Measurements from ENCODE around the gene IGF2BP1. TPM values are rescaled to one million over a fixed set of nuclear protein-coding genes. Genes with fewer than 3 reads are reported as not detected.

The IGF2BP1 gene
- total RNA-seq (2014; rRNA removed; shearing (Covaris generic); ENCODE audit: low replicate concordance), result not detected in 2 replicates

DNA sequence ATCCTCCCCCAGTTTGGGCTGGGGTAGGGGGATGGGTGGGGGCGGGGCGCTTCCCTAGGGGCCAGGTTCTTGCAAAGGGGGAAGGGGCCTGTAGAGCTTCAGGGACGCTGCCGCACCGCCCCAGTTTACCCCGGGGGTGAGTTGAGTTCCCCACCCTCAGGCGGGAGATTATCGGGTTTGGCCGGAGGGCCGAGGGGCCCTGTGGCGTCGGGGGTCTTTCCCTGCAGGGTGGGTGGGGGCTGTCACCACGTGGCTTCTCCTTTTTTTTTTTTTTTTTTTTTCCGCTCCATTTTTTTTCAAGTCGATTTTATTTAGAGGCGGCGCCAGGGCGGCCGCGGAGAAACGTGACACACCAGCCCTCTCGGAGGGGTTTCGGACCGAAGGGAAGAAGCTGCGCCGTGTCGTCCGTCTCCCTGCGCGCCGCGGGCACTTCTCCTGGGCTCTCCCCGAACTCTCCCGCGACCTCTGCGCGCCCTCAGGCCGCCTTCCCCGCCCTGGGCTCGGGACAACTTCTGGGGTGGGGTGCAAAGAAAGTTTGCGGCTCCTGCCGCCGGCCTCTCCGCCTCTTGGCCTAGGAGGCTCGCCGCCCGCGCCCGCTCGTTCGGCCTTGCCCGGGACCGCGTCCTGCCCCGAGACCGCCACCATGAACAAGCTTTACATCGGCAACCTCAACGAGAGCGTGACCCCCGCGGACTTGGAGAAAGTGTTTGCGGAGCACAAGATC is at the start of gene IGF2BP1:
IGF2BP1 (plus strand) TSS at position 283 of the 724 bp plus-strand sequence; CDS start at position 644, 361 bp downstream.
- DNase-seq, result no peak
- no peak within 1 kb of the TSS for H2AFZ ChIP-seq (ENCODE audit: low read length)
- H3K79me2 ChIP-seq (ENCODE audit: low read length), result no peaks in the 10 kb centered on the region
- H4K20me1 ChIP-seq (ENCODE audit: insufficient read depth, low read depth, low read length), result no peaks in the 10 kb centered on the region
- H3K36me3 ChIP-seq (ENCODE audit: insufficient read depth, low read length), result no peaks in the 10 kb centered on the region
- no peak within 1 kb of the TSS for H3K4me2 ChIP-seq (ENCODE audit: low read depth, low read length, poor library complexity, severe bottlenecking)
- H3K9me2 ChIP-seq (replicated peaks; ENCODE audit: insufficient read depth, low read length), result no peaks in the 10 kb centered on the region
- H3K27ac ChIP-seq (ENCODE audit: low read length), result no peak within 1 kb of the TSS
- H3K9ac ChIP-seq (ENCODE audit: low read length), result no peak within 1 kb of the TSS
- H3K27me3 ChIP-seq (ENCODE audit: low read length), result no peaks in the 10 kb centered on the region
- no peaks in the 10 kb centered on the region for H3K4me1 ChIP-seq (ENCODE audit: low read length)
- no peak within 1 kb of the TSS for H3K4me3 ChIP-seq (ENCODE audit: low read length)
- H3K9me3 ChIP-seq (ENCODE audit: low read length), result no peaks in the 10 kb centered on the region

DNA sequence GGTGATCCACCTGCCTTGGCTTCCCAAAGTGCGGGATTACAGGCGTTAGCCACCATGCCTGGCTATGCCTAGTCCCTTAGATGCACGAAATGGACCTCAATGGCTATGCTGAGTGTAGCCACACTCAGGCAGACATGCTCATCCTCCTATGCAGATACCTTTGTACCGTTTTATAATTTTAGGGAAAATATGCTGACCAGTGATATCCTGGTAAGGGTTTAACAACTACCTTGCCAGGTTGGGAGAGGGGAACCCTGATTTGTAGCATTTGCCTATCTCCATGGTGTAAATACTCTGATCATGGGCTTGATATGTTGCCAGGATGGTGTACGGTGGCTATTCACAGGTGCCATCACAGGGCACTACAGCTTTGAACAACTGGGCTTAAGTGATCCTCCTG is 45.6 kb upstream of the IGF2BP1 start:
- no peaks in the 10 kb centered on the region for H3K36me3 ChIP-seq (ENCODE audit: insufficient read depth, low read length)
- H3K27me3 ChIP-seq (ENCODE audit: low read length), result no peaks in the 10 kb centered on the region
- H3K9ac ChIP-seq (ENCODE audit: low read length), result no peak overlapping the region
- no peaks in the 10 kb centered on the region for H3K9me3 ChIP-seq (ENCODE audit: low read length)
- H3K27ac ChIP-seq (ENCODE audit: low read length), result no peak overlapping the region
- H3K79me2 ChIP-seq (ENCODE audit: low read length), result no peaks in the 10 kb centered on the region
- H3K4me3 ChIP-seq (ENCODE audit: low read length), result no peak overlapping the region
- H3K4me1 ChIP-seq (ENCODE audit: low read length), result no peaks in the 10 kb centered on the region
- DNase-seq, result no peak
- H4K20me1 ChIP-seq (ENCODE audit: insufficient read depth, low read depth, low read length), result no peaks in the 10 kb centered on the region
- no peak overlapping the region for H3K4me2 ChIP-seq (ENCODE audit: low read depth, low read length, poor library complexity, severe bottlenecking)
- H2AFZ ChIP-seq (ENCODE audit: low read length), result no peak overlapping the region
- no peaks in the 10 kb centered on the region for H3K9me2 ChIP-seq (replicated peaks; ENCODE audit: insufficient read depth, low read length)

DNA sequence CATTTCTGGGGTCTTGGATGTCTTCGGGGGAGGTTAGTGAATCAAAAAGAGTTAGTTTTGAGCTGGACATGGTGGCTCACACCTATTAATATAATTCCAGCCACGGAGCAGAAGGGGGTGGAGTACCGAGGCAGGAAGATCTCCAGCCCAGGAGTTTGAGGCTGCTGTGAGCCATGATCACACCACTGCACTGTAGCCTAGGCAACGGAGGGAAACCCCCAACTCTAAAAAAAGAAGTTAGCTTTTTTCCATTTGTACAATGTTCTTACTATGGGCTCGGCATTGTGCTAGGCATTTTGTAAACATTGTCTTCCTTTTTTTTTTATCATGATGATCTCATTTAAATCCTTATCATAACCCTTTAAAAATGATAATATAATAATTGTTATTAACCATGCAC is 44.3 kb upstream of the IGF2BP1 start:
- H4K20me1 ChIP-seq (ENCODE audit: insufficient read depth, low read depth, low read length), result no peaks in the 10 kb centered on the region
- no peak overlapping the region for H3K27ac ChIP-seq (ENCODE audit: low read length)
- no peak overlapping the region for H3K4me2 ChIP-seq (ENCODE audit: low read depth, low read length, poor library complexity, severe bottlenecking)
- H3K36me3 ChIP-seq (ENCODE audit: insufficient read depth, low read length), result no peaks in the 10 kb centered on the region
- H3K4me3 ChIP-seq (ENCODE audit: low read length), result no peak overlapping the region
- no peaks in the 10 kb centered on the region for H3K27me3 ChIP-seq (ENCODE audit: low read length)
- DNase-seq, result no peak
- no peaks in the 10 kb centered on the region for H3K9me3 ChIP-seq (ENCODE audit: low read length)
- H3K9me2 ChIP-seq (replicated peaks; ENCODE audit: insufficient read depth, low read length), result no peaks in the 10 kb centered on the region
- no peak overlapping the region for H3K9ac ChIP-seq (ENCODE audit: low read length)
- H3K4me1 ChIP-seq (ENCODE audit: low read length), result no peaks in the 10 kb centered on the region
- H2AFZ ChIP-seq (ENCODE audit: low read length), result no peak overlapping the region
- H3K79me2 ChIP-seq (ENCODE audit: low read length), result no peaks in the 10 kb centered on the region

DNA sequence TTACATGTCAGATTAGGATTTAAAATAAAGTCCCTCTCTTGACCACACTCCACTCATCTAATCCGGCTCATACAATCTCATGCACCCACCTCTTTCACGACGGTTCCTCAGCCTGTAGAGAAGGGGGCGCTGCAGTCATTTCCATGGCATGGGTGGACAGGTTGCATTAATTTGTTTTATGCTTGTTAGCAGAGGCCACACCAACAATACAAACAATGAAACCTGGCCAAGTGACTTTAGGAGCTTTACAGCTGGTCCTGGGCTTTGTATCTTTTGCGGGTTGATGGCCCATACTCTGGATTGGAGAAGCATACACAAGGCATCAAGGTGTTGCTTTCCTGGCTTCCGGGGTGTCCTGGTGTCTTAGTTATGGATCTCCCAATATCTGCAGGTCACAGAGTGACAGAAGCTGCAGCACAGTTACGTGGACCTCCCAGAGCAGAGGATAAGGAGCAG is 42.9 kb upstream of the IGF2BP1 start:
- H4K20me1 ChIP-seq (ENCODE audit: insufficient read depth, low read depth, low read length), result no peaks in the 10 kb centered on the region
- H2AFZ ChIP-seq (ENCODE audit: low read length), result peak overlapping the region; percentile 91
- H3K4me1 ChIP-seq (ENCODE audit: low read length), result no peaks in the 10 kb centered on the region
- H3K27me3 ChIP-seq (ENCODE audit: low read length), result no peaks in the 10 kb centered on the region
- H3K9me2 ChIP-seq (replicated peaks; ENCODE audit: insufficient read depth, low read length), result no peaks in the 10 kb centered on the region
- no peak overlapping the region for H3K4me3 ChIP-seq (ENCODE audit: low read length)
- H3K9ac ChIP-seq (ENCODE audit: low read length), result no peak overlapping the region
- H3K9me3 ChIP-seq (ENCODE audit: low read length), result no peaks in the 10 kb centered on the region
- H3K36me3 ChIP-seq (ENCODE audit: insufficient read depth, low read length), result no peaks in the 10 kb centered on the region
- H3K27ac ChIP-seq (ENCODE audit: low read length), result no peak overlapping the region
- no peak overlapping the region for H3K4me2 ChIP-seq (ENCODE audit: low read depth, low read length, poor library complexity, severe bottlenecking)
- peak; percentile 69 for DNase-seq
- no peaks in the 10 kb centered on the region for H3K79me2 ChIP-seq (ENCODE audit: low read length)

DNA sequence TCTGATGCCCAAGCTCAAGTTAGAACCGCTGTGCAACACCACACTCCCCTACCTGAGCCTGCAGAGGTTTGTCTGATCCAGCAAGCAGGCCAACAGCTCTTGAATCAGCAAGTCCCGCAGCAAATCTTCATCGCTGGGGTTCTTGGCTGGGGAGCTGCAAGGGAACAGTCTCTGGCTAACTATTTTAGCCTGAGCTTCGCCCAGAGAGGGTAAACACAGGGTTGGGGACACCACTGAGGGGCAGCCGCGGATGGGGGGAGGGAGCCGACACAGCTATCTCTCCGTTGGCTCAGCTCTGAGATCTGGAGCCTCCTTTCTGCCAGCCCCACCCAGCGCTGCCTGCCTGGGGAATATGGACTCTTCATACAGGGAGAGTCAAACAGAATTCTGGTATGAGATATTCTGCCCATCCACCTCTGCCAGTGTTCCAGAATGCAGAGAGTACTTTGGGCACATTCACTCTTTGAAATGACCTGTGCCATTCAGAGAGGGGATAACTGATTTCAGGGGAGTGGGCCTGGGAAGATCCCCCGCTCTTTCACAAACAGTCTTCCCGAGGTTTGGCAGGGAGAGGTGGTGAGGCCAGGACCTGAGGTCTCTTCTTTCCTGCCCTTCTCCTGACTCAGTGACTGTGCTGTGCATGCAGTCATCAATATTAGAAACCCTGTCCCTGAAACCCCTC is 36.2 kb upstream of the IGF2BP1 start:
- H3K27ac ChIP-seq (ENCODE audit: low read length), result no peak overlapping the region

DNA sequence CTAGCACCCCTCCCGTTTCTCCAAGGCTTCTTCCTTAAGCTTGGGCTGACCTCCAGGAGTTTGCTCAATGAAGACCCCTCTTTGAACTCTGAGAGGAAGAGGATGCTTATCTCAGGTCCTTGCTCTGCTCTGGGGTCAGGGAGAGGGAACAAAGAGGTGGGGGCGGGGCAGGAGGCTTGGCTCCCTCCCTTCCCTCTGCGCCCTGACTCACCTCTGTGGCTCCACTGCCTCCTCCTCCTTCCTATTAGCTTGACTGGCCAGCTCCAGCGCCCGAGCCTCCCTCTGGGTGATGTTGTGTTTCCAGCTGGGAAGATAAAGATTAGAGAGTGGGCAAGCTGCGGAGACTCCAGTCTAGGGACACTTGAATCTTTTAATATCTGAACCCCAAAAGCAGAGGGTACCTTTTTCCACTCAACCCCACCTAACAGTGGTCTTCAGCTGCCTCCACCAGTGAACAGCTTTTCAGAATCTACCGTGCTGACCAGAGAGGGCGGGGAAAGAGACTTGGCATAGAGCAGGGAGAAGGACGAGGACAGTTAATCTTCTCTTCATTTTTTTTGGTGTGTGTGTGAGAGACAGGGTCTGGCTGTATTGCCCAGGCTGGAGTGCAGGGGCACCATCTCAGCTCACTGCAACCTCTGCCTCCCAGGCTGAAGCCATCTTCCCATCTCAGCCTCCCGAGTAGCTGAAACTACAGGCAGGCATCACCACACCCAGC is 35.5 kb upstream of the IGF2BP1 start:
- DNase-seq, result no peak
- Histone ChIP-seq H4K20me1 (ENCODE audit: insufficient read depth, low read depth, low read length) (no peaks in the 10 kb centered on the region), H3K4me1 (ENCODE audit: low read length) (no peaks in the 10 kb centered on the region), H3K27me3 (ENCODE audit: low read length) (no peaks in the 10 kb centered on the region), H3K9me3 (ENCODE audit: low read length) (no peaks in the 10 kb centered on the region), H3K27ac (ENCODE audit: low read length) (no peak overlapping the region), H3K36me3 (ENCODE audit: insufficient read depth, low read length) (no peaks in the 10 kb centered on the region), H3K79me2 (ENCODE audit: low read length) (no peaks in the 10 kb centered on the region), H3K9ac (ENCODE audit: low read length) (no peak overlapping the region), H2AFZ (ENCODE audit: low read length) (no peak overlapping the region), H3K4me3 (ENCODE audit: low read length) (no peak overlapping the region), H3K9me2 (replicated peaks; ENCODE audit: insufficient read depth, low read length) (no peaks in the 10 kb centered on the region), H3K4me2 (ENCODE audit: low read depth, low read length, poor library complexity, severe bottlenecking) (no peak overlapping the region)

More for the DNA sequence above, 36.2 kb upstream of the IGF2BP1 start:
- no peaks in the 10 kb centered on the region for H3K9me2 ChIP-seq (replicated peaks; ENCODE audit: insufficient read depth, low read length)
- H3K9ac ChIP-seq (ENCODE audit: low read length), result no peak overlapping the region
- no peak overlapping the region for H3K4me3 ChIP-seq (ENCODE audit: low read length)
- no peaks in the 10 kb centered on the region for H3K79me2 ChIP-seq (ENCODE audit: low read length)
- H2AFZ ChIP-seq (ENCODE audit: low read length), result no peak overlapping the region
- no peaks in the 10 kb centered on the region for H3K9me3 ChIP-seq (ENCODE audit: low read length)
- no peak for DNase-seq
- H4K20me1 ChIP-seq (ENCODE audit: insufficient read depth, low read depth, low read length), result no peaks in the 10 kb centered on the region
- no peak overlapping the region for H3K4me2 ChIP-seq (ENCODE audit: low read depth, low read length, poor library complexity, severe bottlenecking)
- no peaks in the 10 kb centered on the region for H3K27me3 ChIP-seq (ENCODE audit: low read length)
- H3K4me1 ChIP-seq (ENCODE audit: low read length), result no peaks in the 10 kb centered on the region
- no peaks in the 10 kb centered on the region for H3K36me3 ChIP-seq (ENCODE audit: insufficient read depth, low read length)

DNA sequence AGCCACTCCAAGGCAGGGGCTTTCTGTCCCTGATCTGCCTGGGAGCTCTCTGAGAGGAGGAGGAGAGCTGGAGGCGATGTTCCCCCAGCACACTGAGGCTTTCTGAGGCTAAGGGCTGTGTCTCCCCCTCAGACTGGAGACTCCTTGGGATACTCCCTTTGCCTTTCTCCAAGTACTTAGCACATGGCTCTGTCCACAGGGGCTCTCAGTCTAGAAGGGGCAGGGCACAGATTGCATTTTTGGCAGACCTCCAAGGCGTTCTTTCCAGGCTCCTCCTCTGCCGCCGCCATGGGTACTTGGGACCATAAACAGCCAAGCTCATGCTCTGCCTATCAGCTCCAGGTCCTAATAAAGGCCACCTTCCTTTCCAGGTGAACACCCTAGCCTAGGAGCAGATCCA is 27.0 kb upstream of the IGF2BP1 start:
- Histone ChIP-seq H3K4me3 (ENCODE audit: low read length) (no peak overlapping the region), H3K9me3 (ENCODE audit: low read length) (no peaks in the 10 kb centered on the region), H3K79me2 (ENCODE audit: low read length) (no peaks in the 10 kb centered on the region), H3K27me3 (ENCODE audit: low read length) (no peaks in the 10 kb centered on the region), H3K9me2 (replicated peaks; ENCODE audit: insufficient read depth, low read length) (no peaks in the 10 kb centered on the region), H3K27ac (ENCODE audit: low read length) (no peak overlapping the region), H3K36me3 (ENCODE audit: insufficient read depth, low read length) (no peaks in the 10 kb centered on the region), H3K4me1 (ENCODE audit: low read length) (no peaks in the 10 kb centered on the region), H4K20me1 (ENCODE audit: insufficient read depth, low read depth, low read length) (no peaks in the 10 kb centered on the region), H3K4me2 (ENCODE audit: low read depth, low read length, poor library complexity, severe bottlenecking) (no peak overlapping the region), H3K9ac (ENCODE audit: low read length) (no peak overlapping the region), H2AFZ (ENCODE audit: low read length) (no peak overlapping the region)
- DNase-seq, result no peak

Measured in Karpas-422 (cell line).